C4-2B (cell line): ENCODE data around the gene ADSS2.

ENCODE experiments used
- ZFX ChIP-seq: fragments of 450-650 bp; IDR thresholded peaks from 2 replicates; pipeline ENCODE4 v1.6.1; 2017
- TF ChIP-seq, protein P1 (sequence below): fragments of 450-650 bp; conservative IDR thresholded peaks from 2 replicates; pipeline ENCODE4 v1.5.1; 2017; ENCODE audit warnings: mild to moderate bottlenecking

DNA sequence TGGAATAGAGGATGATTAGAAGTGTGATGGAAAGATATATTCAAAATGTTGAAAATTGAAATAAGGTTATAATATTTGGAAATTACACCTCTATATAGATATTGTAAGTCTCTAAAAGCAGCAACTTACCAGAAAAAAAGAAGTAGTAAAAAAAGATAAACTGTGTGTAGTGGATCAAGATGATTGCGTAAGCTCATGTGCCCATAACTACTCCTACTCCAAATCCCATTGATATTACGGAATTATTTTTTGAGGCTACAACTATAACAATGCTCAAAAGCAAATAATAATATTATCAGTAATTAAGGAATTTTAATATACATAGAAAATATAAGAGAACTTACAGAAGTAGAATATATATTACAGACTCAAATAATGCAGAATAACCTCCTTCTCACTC, 42.9 kb upstream of the ADSS2 start:
- TF ChIP-seq, protein P1, sequence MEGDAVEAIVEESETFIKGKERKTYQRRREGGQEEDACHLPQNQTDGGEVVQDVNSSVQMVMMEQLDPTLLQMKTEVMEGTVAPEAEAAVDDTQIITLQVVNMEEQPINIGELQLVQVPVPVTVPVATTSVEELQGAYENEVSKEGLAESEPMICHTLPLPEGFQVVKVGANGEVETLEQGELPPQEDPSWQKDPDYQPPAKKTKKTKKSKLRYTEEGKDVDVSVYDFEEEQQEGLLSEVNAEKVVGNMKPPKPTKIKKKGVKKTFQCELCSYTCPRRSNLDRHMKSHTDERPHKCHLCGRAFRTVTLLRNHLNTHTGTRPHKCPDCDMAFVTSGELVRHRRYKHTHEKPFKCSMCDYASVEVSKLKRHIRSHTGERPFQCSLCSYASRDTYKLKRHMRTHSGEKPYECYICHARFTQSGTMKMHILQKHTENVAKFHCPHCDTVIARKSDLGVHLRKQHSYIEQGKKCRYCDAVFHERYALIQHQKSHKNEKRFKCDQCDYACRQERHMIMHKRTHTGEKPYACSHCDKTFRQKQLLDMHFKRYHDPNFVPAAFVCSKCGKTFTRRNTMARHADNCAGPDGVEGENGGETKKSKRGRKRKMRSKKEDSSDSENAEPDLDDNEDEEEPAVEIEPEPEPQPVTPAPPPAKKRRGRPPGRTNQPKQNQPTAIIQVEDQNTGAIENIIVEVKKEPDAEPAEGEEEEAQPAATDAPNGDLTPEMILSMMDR: no peak
- TF ChIP-seq ZFX: no peak
